ENCODE results near the gene LINC00305. TPM values are rescaled to one million over a fixed set of nuclear protein-coding genes. Genes with fewer than 3 reads are reported as not detected.

Gene LINC00305
- total and polyA plus RNA-seq, 2 of the 13 experiments (the other 11 are each of a cell fraction or from before 2014, with no cell fraction given), result not detected

- TF ChIP-seq CEBPZ (IDR thresholded peaks at IDR 0.05; ENCODE audit: low read length) (no peak), SMAD3 (CRISPR knock-in tag; IDR thresholded peaks at IDR 0.05) (no peak), XRCC5 (optimal IDR thresholded peaks at IDR 0.05; ENCODE audit: low read length) (no peak), ZNF124 (CRISPR knock-in tag; IDR thresholded peaks at IDR 0.05) (no peak), KLF15 (CRISPR knock-in tag; IDR thresholded peaks at IDR 0.05; ENCODE audit: borderline replicate concordance) (no peak)
Measured at GRCh38 chr18:64055019-64055418, 93.9 kb downstream of the LINC00305 start (continued).

GRCh38 chr18:64053246-64053645 lies 95.6 kb downstream of the LINC00305 start:
- FAIRE-seq, result no peak
- ChIA-PET POLR2A (no interaction called here), CTCF (ENCODE audit: low intra/inter-chr PET ratio, low total read pairs) (no interaction called here)
- no peaks in the 10 kb centered on the region for H3K79me2 ChIP-seq (ENCODE audit: insufficient read depth, low read length)
- ATAC-seq, result no peak
- no peak overlapping the region for H3K4me3 ChIP-seq (replicated peaks in 1 of 3; ENCODE audit: insufficient read depth in 1 of 3, low read depth in 2 of 3, low read length in 3 of 3)
- BruUV-seq (replicated peaks), result no TSS peak
- H3K9ac ChIP-seq (ENCODE audit: insufficient read depth, low read depth, low read length), result no peak overlapping the region
- DNase-seq (ENCODE audit: low spot score), result no peak
- intact Hi-C loops (cut with micrococcal nuclease; ENCODE audit: unreplicated experiment) (no loop called here), in situ Hi-C loops (cut with HindIII; ENCODE audit: extremely low pct_ligation_motif_present, low pct_unique_long_range_greater_than_20kb) (no loop called here)
- H3K36me3 ChIP-seq (replicated peaks in 1 of 2; ENCODE audit: control insufficient read depth in 1 of 2, insufficient read depth in 2 of 2, low read length in 2 of 2), result no peaks in the 10 kb centered on the region
- H2AFZ ChIP-seq (ENCODE audit: low read length), result no peak overlapping the region
- H3K4me2 ChIP-seq (ENCODE audit: low read depth, low read length), result no peak overlapping the region
- no peaks in the 10 kb centered on the region for H3K27me3 ChIP-seq (ENCODE audit: control insufficient read depth in 1 of 2, insufficient read depth in 2 of 2, low read length in 2 of 2)
- H3K9me3 ChIP-seq (ENCODE audit: low read length), result no peaks in the 10 kb centered on the region
- H3K4me1 ChIP-seq (ENCODE audit: insufficient read depth, low read length), result no peaks in the 10 kb centered on the region
- H4K20me1 ChIP-seq (ENCODE audit: insufficient read depth, low read length), result no peaks in the 10 kb centered on the region
- H3K27ac ChIP-seq (ENCODE audit: extremely low read length, insufficient read depth, low read length), result no peak overlapping the region
- 0% methylated on average over 1 of the region's 1 CpG for WGBS (ENCODE audit: low lambda C conversion rate)
- no peak for TF ChIP-seq NKX3-1 (CRISPR knock-in tag; IDR thresholded peaks at IDR 0.05)
- no peak for TF ChIP-seq ZNF367 (CRISPR knock-in tag; IDR thresholded peaks at IDR 0.05; ENCODE audit: borderline replicate concordance)
- no peak for TF ChIP-seq POLR2AphosphoS5 (IDR thresholded peaks at IDR 0.05; ENCODE audit: low read depth, low read length)
- TF ChIP-seq ZSCAN5A (CRISPR knock-in tag; IDR thresholded peaks at IDR 0.05; ENCODE audit: borderline replicate concordance), result no peak
- no peak for TF ChIP-seq BCLAF1 (IDR thresholded peaks at IDR 0.05)
- TF ChIP-seq PLSCR1 (CRISPR knock-in tag; IDR thresholded peaks at IDR 0.05; ENCODE audit: borderline replicate concordance), result no peak
- TF ChIP-seq HNRNPL (IDR thresholded peaks at IDR 0.05; ENCODE audit: low read depth, low read length), result no peak
- TF ChIP-seq EZH2 (conservative IDR thresholded peaks at IDR 0.05; ENCODE audit: low read depth, low read length), result no peak
- no peak for TF ChIP-seq ZNF597 (CRISPR knock-in tag; IDR thresholded peaks at IDR 0.05)
